ENCODE data around the gene ABCA7.

- TF ChIP-seq CTCF (IDR thresholded peaks at IDR 0.05): no peak
- no peak for TF ChIP-seq POLR2A (IDR thresholded peaks at IDR 0.05)
These were observed 11.6 kb upstream of the ABCA7 start for GRCh38 chr19:1028062-1028926.

Data from right lobe of liver (tissue), 4 donors.